Measurements from ENCODE around the gene COL9A1.

COL9A1 gene

GRCh38 chr6:70274338-70274737 is 28.5 kb downstream of the COL9A1 start:
- 93% methylated on average over 4 of the region's 4 CpGs for WGBS, 2 experiments
- H3K27ac ChIP-seq (ENCODE audit: insufficient read depth, low read depth, low read length, poor library complexity, severe bottlenecking) = no peak overlapping the region

GRCh38 chr6:70272071-70272470 is 30.8 kb downstream of the COL9A1 start:
- WGBS, 2 experiments = 90 to 95% methylated on average over 1 to 2 of the region's 2 CpGs
- H3K4me1 ChIP-seq (ENCODE audit: control insufficient read depth, insufficient read depth, low read length) = peaks cover 7% of the 10 kb centered on the region
- no peaks in the 10 kb centered on the region for H3K9me3 ChIP-seq (ENCODE audit: control insufficient read depth, low read length)
- H3K36me3 ChIP-seq (ENCODE audit: control insufficient read depth, insufficient read depth, low read length) = no peaks in the 10 kb centered on the region
- no peak overlapping the region for H3K27ac ChIP-seq (ENCODE audit: insufficient read depth, low read depth, low read length, poor library complexity, severe bottlenecking)
- H3K4me3 ChIP-seq (ENCODE audit: insufficient read depth, low read depth, low read length) = no peak overlapping the region
- no peaks in the 10 kb centered on the region for H3K27me3 ChIP-seq (ENCODE audit: control insufficient read depth, insufficient read depth, low read length, poor library complexity, severe bottlenecking)

More at GRCh38 chr6:70274338-70274737, 28.5 kb downstream of the COL9A1 start:
- H3K4me1 ChIP-seq (ENCODE audit: control insufficient read depth, insufficient read depth, low read length) = peaks cover 7% of the 10 kb centered on the region
- no peaks in the 10 kb centered on the region for H3K27me3 ChIP-seq (ENCODE audit: control insufficient read depth, insufficient read depth, low read length, poor library complexity, severe bottlenecking)
- no peak overlapping the region for H3K4me3 ChIP-seq (ENCODE audit: insufficient read depth, low read depth, low read length)
- H3K36me3 ChIP-seq (ENCODE audit: control insufficient read depth, insufficient read depth, low read length) = no peaks in the 10 kb centered on the region
- no peaks in the 10 kb centered on the region for H3K9me3 ChIP-seq (ENCODE audit: control insufficient read depth, low read length)

GRCh38 chr6:70270287-70271005 is 32.4 kb downstream of the COL9A1 start:
- Histone ChIP-seq H3K9me3 (ENCODE audit: control insufficient read depth, low read length) (no peaks in the 10 kb centered on the region), H3K4me3 (ENCODE audit: insufficient read depth, low read depth, low read length) (no peak overlapping the region), H3K4me1 (ENCODE audit: control insufficient read depth, insufficient read depth, low read length) (peaks cover 7% of the 10 kb centered on the region), H3K27ac (ENCODE audit: insufficient read depth, low read depth, low read length, poor library complexity, severe bottlenecking) (peak overlapping the region; percentile 77), H3K27me3 (ENCODE audit: control insufficient read depth, insufficient read depth, low read length, poor library complexity, severe bottlenecking) (no peaks in the 10 kb centered on the region), H3K36me3 (ENCODE audit: control insufficient read depth, insufficient read depth, low read length) (no peaks in the 10 kb centered on the region)
- WGBS, 2 experiments = 57 to 67% methylated on average over 8 of the region's 8 CpGs

GRCh38 chr6:70266142-70266541 is 36.7 kb downstream of the COL9A1 start:
- Histone ChIP-seq H3K27me3 (ENCODE audit: control insufficient read depth, insufficient read depth, low read length, poor library complexity, severe bottlenecking) (no peaks in the 10 kb centered on the region), H3K36me3 (ENCODE audit: control insufficient read depth, insufficient read depth, low read length) (no peaks in the 10 kb centered on the region), H3K4me1 (ENCODE audit: control insufficient read depth, insufficient read depth, low read length) (peaks cover 6% of the 10 kb centered on the region), H3K27ac (ENCODE audit: insufficient read depth, low read depth, low read length, poor library complexity, severe bottlenecking) (no peak overlapping the region), H3K9me3 (ENCODE audit: control insufficient read depth, low read length) (no peaks in the 10 kb centered on the region), H3K4me3 (ENCODE audit: insufficient read depth, low read depth, low read length) (no peak overlapping the region)
- WGBS, 2 experiments = 0 to 50% methylated on average over 1 to 2 of the region's 2 CpGs

GRCh38 chr6:70264306-70264705 is 38.6 kb downstream of the COL9A1 start:
- Histone ChIP-seq H3K36me3 (ENCODE audit: control insufficient read depth, insufficient read depth, low read length) (no peaks in the 10 kb centered on the region), H3K27ac (ENCODE audit: insufficient read depth, low read depth, low read length, poor library complexity, severe bottlenecking) (no peak overlapping the region), H3K4me1 (ENCODE audit: control insufficient read depth, insufficient read depth, low read length) (no peaks in the 10 kb centered on the region), H3K9me3 (ENCODE audit: control insufficient read depth, low read length) (no peaks in the 10 kb centered on the region), H3K27me3 (ENCODE audit: control insufficient read depth, insufficient read depth, low read length, poor library complexity, severe bottlenecking) (no peaks in the 10 kb centered on the region), H3K4me3 (ENCODE audit: insufficient read depth, low read depth, low read length) (no peak overlapping the region)

GRCh38 chr6:70258483-70258882 is 44.4 kb downstream of the COL9A1 start:
- Histone ChIP-seq H3K27me3 (ENCODE audit: control insufficient read depth, insufficient read depth, low read length, poor library complexity, severe bottlenecking) (no peaks in the 10 kb centered on the region), H3K36me3 (ENCODE audit: control insufficient read depth, insufficient read depth, low read length) (no peaks in the 10 kb centered on the region), H3K27ac (ENCODE audit: insufficient read depth, low read depth, low read length, poor library complexity, severe bottlenecking) (no peak overlapping the region), H3K9me3 (ENCODE audit: control insufficient read depth, low read length) (no peaks in the 10 kb centered on the region), H3K4me1 (ENCODE audit: control insufficient read depth, insufficient read depth, low read length) (no peaks in the 10 kb centered on the region), H3K4me3 (ENCODE audit: insufficient read depth, low read depth, low read length) (no peak overlapping the region)
- 74 to 89% methylated on average over 1 of the region's 1 CpG for WGBS, 2 experiments

- H3K4me1 ChIP-seq (ENCODE audit: control insufficient read depth, insufficient read depth, low read length) = no peaks in the 10 kb centered on the region
- no peaks in the 10 kb centered on the region for H3K27me3 ChIP-seq (ENCODE audit: control insufficient read depth, insufficient read depth, low read length, poor library complexity, severe bottlenecking)
- no peak overlapping the region for H3K4me3 ChIP-seq (ENCODE audit: insufficient read depth, low read depth, low read length)
- no peak overlapping the region for H3K27ac ChIP-seq (ENCODE audit: insufficient read depth, low read depth, low read length, poor library complexity, severe bottlenecking)
- H3K9me3 ChIP-seq (ENCODE audit: control insufficient read depth, low read length) = no peaks in the 10 kb centered on the region
- no peaks in the 10 kb centered on the region for H3K36me3 ChIP-seq (ENCODE audit: control insufficient read depth, insufficient read depth, low read length)
- 93 to 100% methylated on average over 1 to 2 of the region's 2 CpGs for WGBS, 2 experiments
These were observed 45.1 kb downstream of the COL9A1 start for GRCh38 chr6:70257768-70258273.

- Histone ChIP-seq H3K9me3 (ENCODE audit: control insufficient read depth, low read length) (no peaks in the 10 kb centered on the region), H3K36me3 (ENCODE audit: control insufficient read depth, insufficient read depth, low read length) (no peaks in the 10 kb centered on the region), H3K27me3 (ENCODE audit: control insufficient read depth, insufficient read depth, low read length, poor library complexity, severe bottlenecking) (no peaks in the 10 kb centered on the region), H3K27ac (ENCODE audit: insufficient read depth, low read depth, low read length, poor library complexity, severe bottlenecking) (no peak overlapping the region), H3K4me3 (ENCODE audit: insufficient read depth, low read depth, low read length) (no peak overlapping the region), H3K4me1 (ENCODE audit: control insufficient read depth, insufficient read depth, low read length) (no peaks in the 10 kb centered on the region)
- WGBS, 2 experiments = 83 to 94% methylated on average over 2 of the region's 2 CpGs
These were observed 48.1 kb downstream of the COL9A1 start for GRCh38 chr6:70254784-70255183.

- Histone ChIP-seq H3K36me3 (ENCODE audit: control insufficient read depth, insufficient read depth, low read length) (no peaks in the 10 kb centered on the region), H3K27me3 (ENCODE audit: control insufficient read depth, insufficient read depth, low read length, poor library complexity, severe bottlenecking) (no peaks in the 10 kb centered on the region), H3K27ac (ENCODE audit: insufficient read depth, low read depth, low read length, poor library complexity, severe bottlenecking) (no peak overlapping the region), H3K4me1 (ENCODE audit: control insufficient read depth, insufficient read depth, low read length) (no peaks in the 10 kb centered on the region), H3K9me3 (ENCODE audit: control insufficient read depth, low read length) (no peaks in the 10 kb centered on the region), H3K4me3 (ENCODE audit: insufficient read depth, low read depth, low read length) (no peak overlapping the region)
- WGBS, 2 experiments = 79% methylated on average over 3 of the region's 3 CpGs; no CpG with 5 or more reads in 1 of the 2 experiments
These were observed 49.0 kb downstream of the COL9A1 start for GRCh38 chr6:70253923-70254322.

- no peaks in the 10 kb centered on the region for H3K4me1 ChIP-seq (ENCODE audit: control insufficient read depth, insufficient read depth, low read length)
- H3K36me3 ChIP-seq (ENCODE audit: control insufficient read depth, insufficient read depth, low read length) = no peaks in the 10 kb centered on the region
- no peak overlapping the region for H3K27ac ChIP-seq (ENCODE audit: insufficient read depth, low read depth, low read length, poor library complexity, severe bottlenecking)
- H3K9me3 ChIP-seq (ENCODE audit: control insufficient read depth, low read length) = no peaks in the 10 kb centered on the region
- H3K4me3 ChIP-seq (ENCODE audit: insufficient read depth, low read depth, low read length) = no peak overlapping the region
- no peaks in the 10 kb centered on the region for H3K27me3 ChIP-seq (ENCODE audit: control insufficient read depth, insufficient read depth, low read length, poor library complexity, severe bottlenecking)
- 93 to 96% methylated on average over 2 of the region's 2 CpGs for WGBS, 2 experiments
These were observed 50.3 kb downstream of the COL9A1 start for GRCh38 chr6:70252604-70253003.
